Right hindlimb (tissue), 1 donor: Measurements from ENCODE around the gene KCNMA1.

Experiments
- DNase-seq: peaks from one replicate; pipeline ENCODE4 v3.0.0-alpha.2; 2018

The KCNMA1 gene

GRCh38 chr10:76858721-76859120, 778.9 kb downstream of the KCNMA1 start:
- no peak for DNase-seq

DNA sequence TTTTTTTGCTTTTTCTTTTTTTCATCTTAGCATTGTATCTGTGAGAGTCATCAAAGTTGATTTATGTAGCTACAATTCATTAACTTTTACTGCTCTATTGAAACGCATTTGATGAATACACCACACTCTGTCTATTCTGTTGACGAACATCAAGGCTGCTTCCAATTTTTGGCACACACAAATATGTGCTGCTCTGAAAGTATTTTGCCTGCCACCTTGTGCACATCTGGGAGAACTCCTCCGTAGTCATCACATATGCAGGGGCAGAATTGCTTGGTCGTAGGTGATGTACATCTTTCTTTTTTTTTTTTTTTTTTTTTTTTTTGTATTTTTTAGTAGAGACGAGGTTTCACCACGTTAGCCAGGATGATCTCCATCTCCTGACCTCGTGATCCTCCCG, 796.8 kb downstream of the KCNMA1 start:
- no peak for DNase-seq

- no peak for DNase-seq
These were observed 798.3 kb downstream of the KCNMA1 start for GRCh38 chr10:76839276-76839675.

DNA sequence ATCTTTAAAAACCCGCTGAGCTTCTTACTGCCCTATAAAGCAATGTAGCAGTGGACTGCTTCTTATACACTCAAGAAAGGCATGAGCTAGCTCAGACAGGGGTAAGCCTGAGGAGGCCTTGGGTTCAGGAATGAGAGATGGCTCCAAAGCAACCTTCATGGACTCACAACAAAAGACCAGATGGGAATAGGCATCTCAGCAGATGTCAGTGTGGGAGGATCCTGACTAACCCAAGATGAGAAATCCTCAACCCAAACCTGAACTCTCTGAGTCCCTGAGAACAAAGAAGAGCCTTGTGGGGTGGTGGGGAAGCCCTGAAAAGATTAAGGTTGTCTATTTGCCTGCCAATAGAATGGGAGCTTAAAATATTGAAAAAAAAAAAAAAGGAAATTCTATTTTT, 807.4 kb downstream of the KCNMA1 start:
- DNase-seq: no peak

DNA sequence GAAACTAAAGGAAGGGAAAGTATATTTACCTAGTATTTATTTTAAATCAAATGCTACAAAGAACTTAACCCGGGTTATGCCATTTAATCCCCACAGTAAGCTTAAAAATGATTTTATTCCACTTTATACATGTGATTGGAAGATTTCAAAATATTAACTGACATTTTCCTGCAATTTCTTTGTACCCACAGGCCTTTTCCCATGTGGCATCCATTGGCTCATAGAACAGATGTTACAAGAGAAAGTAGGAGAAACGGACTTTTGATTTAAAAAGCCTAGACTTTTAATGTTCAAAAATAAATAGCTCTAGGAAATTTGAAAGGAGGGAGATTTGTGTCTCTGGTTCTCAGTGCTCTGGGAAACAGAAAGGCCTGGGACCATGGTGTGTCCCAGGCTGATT, 807.9 kb downstream of the KCNMA1 start:
- no peak for DNase-seq
